Measurements from ENCODE around the gene C1QTNF12.

GRCh38 chr1:1256956-1257871, 10.7 kb upstream of the C1QTNF12 start:
- no peak for TF ChIP-seq EP300 (conservative IDR thresholded peaks at IDR 0.05; ENCODE audit: poor library complexity, severe bottlenecking)
- no peak for TF ChIP-seq CTCF (IDR thresholded peaks at IDR 0.05; ENCODE audit: poor library complexity, severe bottlenecking)
- no peak for TF ChIP-seq POLR2AphosphoS5 (IDR thresholded peaks at IDR 0.05)
- TF ChIP-seq EZH2 (IDR thresholded peaks at IDR 0.05; ENCODE audit: borderline replicate concordance, insufficient read depth, low read length, poor library complexity, severe bottlenecking), result no peak
- TF ChIP-seq TAF1 (IDR thresholded peaks at IDR 0.05; ENCODE audit: low read depth), result no peak

Measured in neural cell (in vitro differentiated cells).